ENCODE results near the gene USO1. TPM values are rescaled to one million over a fixed set of nuclear protein-coding genes. Genes with fewer than 3 reads are reported as not detected.

Gene USO1
- total and polyA plus RNA-seq, 2 of the 13 experiments (the other 11 are each of a cell fraction or from before 2014, with no cell fraction given): 52.2 to 87.7 TPM

DNA sequence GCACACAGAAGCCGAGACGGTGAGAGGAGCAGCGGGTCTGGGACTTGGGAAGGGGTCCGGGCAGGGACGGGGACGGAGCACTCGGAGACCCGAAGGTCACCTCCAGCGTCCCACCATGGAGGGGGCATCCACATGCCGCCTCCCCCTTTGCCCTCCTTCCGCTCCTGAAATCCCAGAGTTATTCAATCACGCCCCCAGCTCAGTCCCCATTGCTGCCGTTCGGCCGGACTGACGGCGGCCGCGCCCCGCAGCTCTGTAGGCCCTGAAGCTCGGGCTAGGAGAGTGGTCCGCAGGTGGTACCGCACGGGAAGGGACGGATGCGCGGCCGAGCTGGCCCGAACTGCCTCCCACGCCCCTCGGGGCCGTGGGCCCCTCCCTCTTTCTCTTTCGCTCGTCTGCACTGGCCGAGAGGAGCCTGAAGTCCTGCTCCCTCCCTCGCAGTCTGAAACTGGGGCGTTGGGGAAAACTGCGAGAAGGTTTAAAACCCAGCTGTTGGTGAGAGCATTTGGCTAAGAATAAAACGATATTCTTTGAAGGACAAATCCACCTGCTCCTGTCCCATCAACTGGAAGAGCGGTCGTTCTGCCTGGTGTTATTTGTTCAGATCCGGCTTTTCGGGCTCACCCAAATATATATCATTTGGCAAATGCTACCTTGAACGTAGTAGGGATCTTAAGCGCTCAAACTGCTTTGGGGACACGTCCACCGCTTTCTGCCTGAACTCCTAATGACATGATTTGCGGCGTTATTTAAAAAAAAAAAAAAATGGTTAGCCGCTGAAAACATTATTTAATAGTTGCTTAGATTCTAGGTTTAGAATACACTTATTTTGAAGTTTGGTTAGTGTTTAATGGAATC, 719 bp downstream of the USO1 start (continued):
- TF ChIP-seq, protein P1, sequence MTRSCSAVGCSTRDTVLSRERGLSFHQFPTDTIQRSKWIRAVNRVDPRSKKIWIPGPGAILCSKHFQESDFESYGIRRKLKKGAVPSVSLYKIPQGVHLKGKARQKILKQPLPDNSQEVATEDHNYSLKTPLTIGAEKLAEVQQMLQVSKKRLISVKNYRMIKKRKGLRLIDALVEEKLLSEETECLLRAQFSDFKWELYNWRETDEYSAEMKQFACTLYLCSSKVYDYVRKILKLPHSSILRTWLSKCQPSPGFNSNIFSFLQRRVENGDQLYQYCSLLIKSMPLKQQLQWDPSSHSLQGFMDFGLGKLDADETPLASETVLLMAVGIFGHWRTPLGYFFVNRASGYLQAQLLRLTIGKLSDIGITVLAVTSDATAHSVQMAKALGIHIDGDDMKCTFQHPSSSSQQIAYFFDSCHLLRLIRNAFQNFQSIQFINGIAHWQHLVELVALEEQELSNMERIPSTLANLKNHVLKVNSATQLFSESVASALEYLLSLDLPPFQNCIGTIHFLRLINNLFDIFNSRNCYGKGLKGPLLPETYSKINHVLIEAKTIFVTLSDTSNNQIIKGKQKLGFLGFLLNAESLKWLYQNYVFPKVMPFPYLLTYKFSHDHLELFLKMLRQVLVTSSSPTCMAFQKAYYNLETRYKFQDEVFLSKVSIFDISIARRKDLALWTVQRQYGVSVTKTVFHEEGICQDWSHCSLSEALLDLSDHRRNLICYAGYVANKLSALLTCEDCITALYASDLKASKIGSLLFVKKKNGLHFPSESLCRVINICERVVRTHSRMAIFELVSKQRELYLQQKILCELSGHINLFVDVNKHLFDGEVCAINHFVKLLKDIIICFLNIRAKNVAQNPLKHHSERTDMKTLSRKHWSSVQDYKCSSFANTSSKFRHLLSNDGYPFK (CRISPR knock-in tag; IDR thresholded peaks at IDR 0.05; ENCODE audit: borderline replicate concordance): peak; percentile 75; the same call in 1 of the 2 replicates
- TF ChIP-seq PAX8 (CRISPR knock-in tag; IDR thresholded peaks at IDR 0.05; ENCODE audit: borderline replicate concordance) (no peak), KDM5B (CRISPR knock-in tag; IDR thresholded peaks at IDR 0.05; ENCODE audit: borderline replicate concordance) (peak; percentile 69; the same call in 1 of the 2 replicates), ZBTB3 (CRISPR knock-in tag; IDR thresholded peaks at IDR 0.05; ENCODE audit: borderline replicate concordance, low read depth) (0 out of 2 replicates have a peak, but pooled peaks have one; percentile 7), CHD4 (IDR thresholded peaks at IDR 0.05; ENCODE audit: borderline replicate concordance, low read length) (no peak), TGIF2 (CRISPR knock-in tag; IDR thresholded peaks at IDR 0.05) (no peak; the same call in 1 of the 2 replicates), GZF1 (CRISPR knock-in tag; IDR thresholded peaks at IDR 0.05) (no peak), ZNF430 (CRISPR knock-in tag; IDR thresholded peaks at IDR 0.05) (no peak; the same call in 1 of the 2 replicates), ZNF138 (CRISPR knock-in tag; IDR thresholded peaks at IDR 0.05; ENCODE audit: low read depth) (0 out of 2 replicates have a peak, but pooled peaks have one; percentile 12), PAF1 (CRISPR knock-in tag; IDR thresholded peaks at IDR 0.05) (no peak)
- TF ChIP-seq, protein P2, sequence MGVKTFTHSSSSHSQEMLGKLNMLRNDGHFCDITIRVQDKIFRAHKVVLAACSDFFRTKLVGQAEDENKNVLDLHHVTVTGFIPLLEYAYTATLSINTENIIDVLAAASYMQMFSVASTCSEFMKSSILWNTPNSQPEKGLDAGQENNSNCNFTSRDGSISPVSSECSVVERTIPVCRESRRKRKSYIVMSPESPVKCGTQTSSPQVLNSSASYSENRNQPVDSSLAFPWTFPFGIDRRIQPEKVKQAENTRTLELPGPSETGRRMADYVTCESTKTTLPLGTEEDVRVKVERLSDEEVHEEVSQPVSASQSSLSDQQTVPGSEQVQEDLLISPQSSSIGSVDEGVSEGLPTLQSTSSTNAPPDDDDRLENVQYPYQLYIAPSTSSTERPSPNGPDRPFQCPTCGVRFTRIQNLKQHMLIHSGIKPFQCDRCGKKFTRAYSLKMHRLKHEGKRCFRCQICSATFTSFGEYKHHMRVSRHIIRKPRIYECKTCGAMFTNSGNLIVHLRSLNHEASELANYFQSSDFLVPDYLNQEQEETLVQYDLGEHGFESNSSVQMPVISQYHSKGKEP (CRISPR knock-in tag; IDR thresholded peaks at IDR 0.05): 0 out of 2 replicates have a peak, but pooled peaks have one; percentile 23
- TF ChIP-seq, protein P3, sequence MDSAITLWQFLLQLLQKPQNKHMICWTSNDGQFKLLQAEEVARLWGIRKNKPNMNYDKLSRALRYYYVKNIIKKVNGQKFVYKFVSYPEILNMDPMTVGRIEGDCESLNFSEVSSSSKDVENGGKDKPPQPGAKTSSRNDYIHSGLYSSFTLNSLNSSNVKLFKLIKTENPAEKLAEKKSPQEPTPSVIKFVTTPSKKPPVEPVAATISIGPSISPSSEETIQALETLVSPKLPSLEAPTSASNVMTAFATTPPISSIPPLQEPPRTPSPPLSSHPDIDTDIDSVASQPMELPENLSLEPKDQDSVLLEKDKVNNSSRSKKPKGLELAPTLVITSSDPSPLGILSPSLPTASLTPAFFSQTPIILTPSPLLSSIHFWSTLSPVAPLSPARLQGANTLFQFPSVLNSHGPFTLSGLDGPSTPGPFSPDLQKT (CRISPR knock-in tag; IDR thresholded peaks at IDR 0.05; ENCODE audit: borderline replicate concordance): no peak
- TF ChIP-seq, protein P4, sequence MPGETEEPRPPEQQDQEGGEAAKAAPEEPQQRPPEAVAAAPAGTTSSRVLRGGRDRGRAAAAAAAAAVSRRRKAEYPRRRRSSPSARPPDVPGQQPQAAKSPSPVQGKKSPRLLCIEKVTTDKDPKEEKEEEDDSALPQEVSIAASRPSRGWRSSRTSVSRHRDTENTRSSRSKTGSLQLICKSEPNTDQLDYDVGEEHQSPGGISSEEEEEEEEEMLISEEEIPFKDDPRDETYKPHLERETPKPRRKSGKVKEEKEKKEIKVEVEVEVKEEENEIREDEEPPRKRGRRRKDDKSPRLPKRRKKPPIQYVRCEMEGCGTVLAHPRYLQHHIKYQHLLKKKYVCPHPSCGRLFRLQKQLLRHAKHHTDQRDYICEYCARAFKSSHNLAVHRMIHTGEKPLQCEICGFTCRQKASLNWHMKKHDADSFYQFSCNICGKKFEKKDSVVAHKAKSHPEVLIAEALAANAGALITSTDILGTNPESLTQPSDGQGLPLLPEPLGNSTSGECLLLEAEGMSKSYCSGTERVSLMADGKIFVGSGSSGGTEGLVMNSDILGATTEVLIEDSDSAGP (CRISPR knock-in tag; IDR thresholded peaks at IDR 0.05; ENCODE audit: borderline replicate concordance): peak; percentile 89; the same call in 1 of the 2 replicates
